Effector memory CD4-positive, alpha-beta T cell (primary cell): ENCODE results near the gene PLCH1.

ENCODE experiments used
- DNase-seq, 3 donors: peaks; one replicate each; pipeline ENCODE4 v3.0.0-alpha.2; 2020
- H3K27ac ChIP-seq: 2 replicates; pipeline ENCODE4 v1.7.0; 2013; ENCODE audit warnings: mild to moderate bottlenecking, low read length, moderate library complexity; ENCODE audit not compliant: insufficient read depth, poor library complexity, severe bottlenecking
- H3K27me3 ChIP-seq: replicated peaks from 2 replicates; pipeline ENCODE4 v1.7.0; 2013; ENCODE audit warnings: mild to moderate bottlenecking, low read length; ENCODE audit not compliant: insufficient read depth, control insufficient read depth, poor library complexity, severe bottlenecking
- H3K36me3 ChIP-seq: 2 replicates; pipeline ENCODE4 v1.7.0; 2013; ENCODE audit warnings: mild to moderate bottlenecking, low read length, moderate library complexity; ENCODE audit not compliant: control insufficient read depth, insufficient read depth
- H3K4me1 ChIP-seq: 2 replicates; pipeline ENCODE4 v1.7.0; 2013; ENCODE audit warnings: low read length, mild to moderate bottlenecking; ENCODE audit not compliant: control insufficient read depth, insufficient read depth, poor library complexity, severe bottlenecking
- H3K4me3 ChIP-seq: 2 replicates; pipeline ENCODE4 v1.7.0; 2013; ENCODE audit warnings: low read length, low read depth, mild to moderate bottlenecking; ENCODE audit not compliant: insufficient read depth, poor library complexity, severe bottlenecking
- H3K9me3 ChIP-seq: 2 replicates; pipeline ENCODE4 v1.7.0; 2013; ENCODE audit warnings: mild to moderate bottlenecking, low read length, moderate library complexity; ENCODE audit not compliant: control insufficient read depth

PLCH1 gene

GRCh38 chr3:155391104-155391503 is 353.8 kb downstream of the PLCH1 start:
- no peak for DNase-seq
- peaks cover 2% of the 10 kb centered on the region for H3K27me3 ChIP-seq
- H3K4me1 ChIP-seq: no peaks in the 10 kb centered on the region
- H3K4me3 ChIP-seq: no peak overlapping the region
- no peak overlapping the region for H3K27ac ChIP-seq
- H3K36me3 ChIP-seq: no peaks in the 10 kb centered on the region
- H3K9me3 ChIP-seq: no peaks in the 10 kb centered on the region

DNA sequence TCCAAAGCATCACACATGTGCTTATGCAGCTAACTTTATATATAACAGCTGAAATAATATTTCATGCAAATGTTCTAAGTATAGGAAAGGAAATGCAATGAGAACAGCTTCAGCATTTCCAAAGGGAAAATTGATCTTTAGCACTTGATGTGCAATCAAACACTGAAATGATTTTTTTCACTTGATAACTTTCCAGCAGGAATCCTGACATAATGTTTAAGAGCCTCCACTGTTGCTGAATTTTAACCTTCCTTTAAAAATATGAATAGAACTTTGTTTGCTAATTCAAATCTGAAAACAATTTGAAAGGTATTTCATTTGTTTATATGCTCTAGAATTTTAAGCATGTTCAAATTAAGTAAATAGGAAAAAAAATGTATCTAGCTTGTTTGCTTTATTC is 354.5 kb downstream of the PLCH1 start:
- Histone ChIP-seq H3K27ac (no peak overlapping the region), H3K27me3 (peaks cover 2% of the 10 kb centered on the region), H3K4me3 (no peak overlapping the region), H3K36me3 (no peaks in the 10 kb centered on the region), H3K9me3 (no peaks in the 10 kb centered on the region), H3K4me1 (no peaks in the 10 kb centered on the region)
- no peak for DNase-seq

- no peaks in the 10 kb centered on the region for H3K4me1 ChIP-seq
- no peaks in the 10 kb centered on the region for H3K36me3 ChIP-seq
- no peak overlapping the region for H3K4me3 ChIP-seq
- H3K9me3 ChIP-seq: no peaks in the 10 kb centered on the region
- peaks cover 2% of the 10 kb centered on the region for H3K27me3 ChIP-seq
- no peak for DNase-seq
- no peak overlapping the region for H3K27ac ChIP-seq
Observed at GRCh38 chr3:155388417-155388816, 356.5 kb downstream of the PLCH1 start.

GRCh38 chr3:155387571-155387970 is 357.3 kb downstream of the PLCH1 start:
- no peak for DNase-seq
- Histone ChIP-seq H3K27me3 (peaks cover 2% of the 10 kb centered on the region), H3K4me3 (no peak overlapping the region), H3K36me3 (no peaks in the 10 kb centered on the region), H3K27ac (no peak overlapping the region), H3K4me1 (no peaks in the 10 kb centered on the region), H3K9me3 (no peaks in the 10 kb centered on the region)

- Histone ChIP-seq H3K9me3 (no peaks in the 10 kb centered on the region), H3K4me1 (no peaks in the 10 kb centered on the region), H3K4me3 (no peak overlapping the region), H3K27ac (no peak overlapping the region), H3K36me3 (no peaks in the 10 kb centered on the region), H3K27me3 (peaks cover 2% of the 10 kb centered on the region)
- no peak for DNase-seq
Observed at GRCh38 chr3:155386919-155387318, 358.0 kb downstream of the PLCH1 start.

GRCh38 chr3:155385896-155386625 is 358.8 kb downstream of the PLCH1 start:
- no peaks in the 10 kb centered on the region for H3K4me1 ChIP-seq
- no peak overlapping the region for H3K4me3 ChIP-seq
- peaks cover 2% of the 10 kb centered on the region for H3K27me3 ChIP-seq
- no peaks in the 10 kb centered on the region for H3K36me3 ChIP-seq
- no peaks in the 10 kb centered on the region for H3K9me3 ChIP-seq
- DNase-seq: no peak
- H3K27ac ChIP-seq: no peak overlapping the region

DNA sequence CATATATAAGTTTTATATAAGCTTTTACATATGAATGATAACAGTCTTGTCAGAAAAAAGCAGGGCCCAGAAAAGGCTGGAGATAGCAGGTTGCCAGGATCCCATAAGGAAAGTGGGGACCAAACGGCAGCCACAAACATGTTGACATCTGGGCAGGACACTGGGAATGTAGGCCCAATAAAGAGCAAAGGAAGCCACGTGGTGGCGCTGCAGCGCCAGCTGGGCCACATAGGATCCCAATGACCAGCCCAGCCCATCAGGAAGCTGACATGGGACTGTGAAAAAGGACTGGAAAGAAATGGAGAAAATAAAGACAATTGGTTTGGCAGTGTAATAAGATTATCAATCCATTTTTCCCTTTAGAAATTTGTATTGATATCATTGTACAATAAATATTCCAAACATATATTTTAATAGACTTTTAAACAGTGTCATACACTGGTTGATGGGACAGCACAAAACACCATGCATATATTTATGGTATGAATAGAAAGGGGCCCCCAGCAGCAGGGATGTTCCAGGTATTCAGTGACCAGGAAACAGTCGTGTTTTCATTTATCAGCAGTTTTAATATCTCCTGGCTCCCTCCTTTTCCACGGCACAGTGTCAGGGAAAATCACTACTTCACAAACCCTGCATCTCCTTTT is 362.4 kb downstream of the PLCH1 start:
- H3K36me3 ChIP-seq: no peaks in the 10 kb centered on the region
- no peak for DNase-seq
- H3K9me3 ChIP-seq: no peaks in the 10 kb centered on the region
- H3K27me3 ChIP-seq: no peaks in the 10 kb centered on the region
- no peak overlapping the region for H3K27ac ChIP-seq
- H3K4me3 ChIP-seq: no peak overlapping the region
- no peaks in the 10 kb centered on the region for H3K4me1 ChIP-seq

DNA sequence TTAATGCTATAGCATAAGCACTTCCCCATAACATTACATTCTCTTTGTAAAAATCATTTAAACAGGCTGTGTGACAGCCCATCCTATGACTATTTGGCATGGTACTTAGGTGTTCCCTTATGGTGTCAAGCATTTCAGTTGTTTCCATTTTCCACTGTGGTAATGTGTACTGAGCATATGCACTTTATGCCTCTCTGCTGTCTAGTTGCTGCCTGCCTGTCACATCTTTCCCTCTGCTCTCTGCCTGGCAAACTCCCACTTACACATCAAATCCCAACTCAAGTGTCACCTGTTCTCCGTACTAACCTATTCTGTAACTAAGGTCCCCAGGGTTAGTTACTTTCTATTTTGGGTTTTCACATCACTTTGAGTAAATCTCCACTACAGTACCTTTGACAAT is 367.0 kb downstream of the PLCH1 start:
- Histone ChIP-seq H3K9me3 (no peaks in the 10 kb centered on the region), H3K27ac (no peak overlapping the region), H3K36me3 (no peaks in the 10 kb centered on the region), H3K4me1 (no peaks in the 10 kb centered on the region), H3K4me3 (no peak overlapping the region), H3K27me3 (no peaks in the 10 kb centered on the region)
- no peak for DNase-seq

DNA sequence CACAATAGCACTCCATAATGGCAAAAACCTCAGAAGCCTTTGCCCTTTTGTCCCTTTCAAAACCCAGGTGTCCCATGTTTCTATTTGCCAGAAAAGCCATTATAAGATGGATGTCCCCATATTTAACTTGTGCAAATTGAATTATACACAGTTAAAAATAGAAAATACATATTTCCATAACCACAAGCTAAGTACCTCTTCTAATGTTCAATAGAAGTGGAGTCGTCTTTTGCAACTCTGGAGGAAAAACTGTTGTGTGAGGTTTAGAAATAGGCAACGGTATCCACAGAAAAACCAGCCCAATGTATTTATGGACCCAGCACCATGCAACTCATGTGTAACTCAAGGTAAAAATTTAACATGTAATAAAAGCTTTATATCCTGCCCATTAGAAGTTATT is 367.8 kb downstream of the PLCH1 start:
- DNase-seq: no peak
- Histone ChIP-seq H3K36me3 (no peaks in the 10 kb centered on the region), H3K27me3 (no peaks in the 10 kb centered on the region), H3K9me3 (no peaks in the 10 kb centered on the region), H3K27ac (no peak overlapping the region), H3K4me3 (no peak overlapping the region), H3K4me1 (no peaks in the 10 kb centered on the region)

- DNase-seq: no peak
- Histone ChIP-seq H3K36me3 (no peaks in the 10 kb centered on the region), H3K9me3 (no peaks in the 10 kb centered on the region), H3K27me3 (no peaks in the 10 kb centered on the region), H3K27ac (no peak overlapping the region), H3K4me1 (no peaks in the 10 kb centered on the region), H3K4me3 (no peak overlapping the region)
Observed at GRCh38 chr3:155372281-155372680, 372.6 kb downstream of the PLCH1 start.
